Retinal pigment epithelial cell (primary cell): ENCODE results near the gene BCL7A.

ENCODE experiments used
- DNase-seq: peaks from one replicate; pipeline ENCODE4 v3.0.0-alpha.2; 2010; ENCODE audit warnings: low read depth
- H3K4me3 ChIP-seq: 2 replicates; pipeline ENCODE4 v1.5.1; 2011; ENCODE audit warnings: mild to moderate bottlenecking, low read length, control low read depth, moderate library complexity
- CTCF ChIP-seq: conservative IDR thresholded peaks from 2 replicates; pipeline ENCODE4 v1.5.1; 2011; ENCODE audit warnings: low read depth, low read length, control low read depth, inconsistent platforms

BCL7A gene

GRCh38 chr12:122057007-122057735, 35.5 kb downstream of the BCL7A start:
- no peak for DNase-seq

DNA sequence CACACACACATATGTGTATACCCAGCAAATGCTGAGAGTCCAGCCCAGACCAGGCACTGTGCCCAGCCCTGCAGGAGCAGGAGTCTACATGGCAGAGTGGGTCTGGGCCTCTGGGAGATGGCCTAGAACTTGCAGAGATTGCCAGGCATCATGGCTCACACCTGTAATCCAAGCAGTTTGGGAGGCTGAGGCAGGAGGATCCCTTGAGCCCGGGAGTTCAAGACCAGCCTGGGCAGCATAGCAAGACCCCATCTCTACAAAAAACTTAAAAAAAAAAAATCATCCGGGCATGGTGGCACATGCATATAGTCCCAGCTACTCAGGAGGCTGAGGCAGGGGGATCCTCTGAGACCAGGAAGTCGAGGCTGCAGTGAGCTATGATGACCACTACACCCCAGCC, 36.1 kb downstream of the BCL7A start:
- H3K4me3 ChIP-seq = no peak overlapping the region
- no peak for DNase-seq
- TF ChIP-seq CTCF = no peak

More at GRCh38 chr12:122057007-122057735, 35.5 kb downstream of the BCL7A start:
- no peak overlapping the region for H3K4me3 ChIP-seq
- no peak for TF ChIP-seq CTCF

- TF ChIP-seq CTCF = no peak
- no peak for DNase-seq
- no peak overlapping the region for H3K4me3 ChIP-seq
Measured at GRCh38 chr12:122058549-122059149, 37.0 kb downstream of the BCL7A start.

DNA sequence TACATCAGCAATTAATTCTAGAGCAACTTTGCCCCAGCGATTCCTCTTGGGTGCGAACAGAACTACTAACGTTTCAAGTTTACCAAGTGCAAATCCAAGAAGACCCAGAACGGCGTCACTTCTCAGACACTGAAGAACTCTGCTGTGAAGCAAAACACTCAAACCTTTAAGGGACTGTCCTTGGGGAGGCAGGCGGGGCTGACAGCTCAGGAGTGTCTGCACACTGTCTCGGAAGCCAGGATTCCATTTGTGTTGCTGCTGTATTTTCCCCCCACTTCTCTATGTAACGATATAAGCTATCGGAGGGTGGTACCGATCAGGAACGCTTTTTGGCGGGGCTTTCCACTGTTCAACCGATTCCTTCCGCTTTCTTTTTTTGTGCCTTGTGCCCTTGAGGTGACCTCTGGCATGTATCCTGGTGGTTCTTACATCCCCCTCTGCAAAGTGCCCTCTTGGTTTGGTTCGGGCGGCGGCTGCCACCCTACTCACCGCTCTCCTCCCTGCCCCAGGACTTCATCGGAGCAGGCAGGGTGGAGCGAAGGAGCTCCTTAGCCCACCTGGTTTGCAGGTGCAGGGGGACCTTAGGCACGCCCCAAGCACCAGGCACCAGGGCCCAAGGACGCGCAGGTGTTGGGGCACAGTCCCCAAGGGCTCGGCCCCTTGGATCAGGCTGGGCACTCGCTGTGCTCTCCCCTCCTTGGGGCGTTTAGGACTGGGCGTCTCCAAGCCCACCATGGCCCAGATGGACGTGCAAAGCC, 37.7 kb downstream of the BCL7A start:
- DNase-seq = no peak
- no peak for TF ChIP-seq CTCF
- no peak overlapping the region for H3K4me3 ChIP-seq

DNA sequence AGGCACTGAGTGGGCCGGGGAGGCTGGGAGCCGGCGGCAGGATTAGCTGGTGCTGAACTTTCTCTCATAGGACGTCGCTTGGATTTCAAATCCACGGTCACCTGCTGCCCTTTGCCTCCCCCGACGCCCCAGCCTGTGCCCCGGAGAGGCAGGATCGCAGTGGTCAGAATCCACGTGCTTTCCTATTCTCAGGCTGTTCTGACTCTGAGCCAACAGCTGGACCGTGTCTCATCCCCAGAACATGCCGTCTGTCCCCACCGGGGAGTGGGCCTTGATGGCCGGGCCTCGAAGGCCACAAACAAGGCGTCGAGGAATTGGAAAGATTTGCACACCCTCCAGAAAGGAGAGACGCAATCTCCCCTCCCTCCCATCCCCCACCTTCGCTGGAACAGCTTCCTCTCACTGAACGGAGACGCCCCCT, 38.4 kb downstream of the BCL7A start:
- TF ChIP-seq CTCF = no peak
- no peak overlapping the region for H3K4me3 ChIP-seq
- DNase-seq = no peak

GRCh38 chr12:122061253-122061652, 39.6 kb downstream of the BCL7A start:
- H3K4me3 ChIP-seq = no peak overlapping the region
- no peak for TF ChIP-seq CTCF

More at GRCh38 chr12:122061253-122061652, 39.6 kb downstream of the BCL7A start:
- no peak for DNase-seq
